Measurements from ENCODE around the gene EDIL3. TPM values are rescaled to one million over a fixed set of nuclear protein-coding genes. Genes with fewer than 3 reads are reported as not detected.

Gene EDIL3
- total and polyA plus RNA-seq, 4 donors, result 8.3 to 66.0 (median 11.0) TPM

DNA sequence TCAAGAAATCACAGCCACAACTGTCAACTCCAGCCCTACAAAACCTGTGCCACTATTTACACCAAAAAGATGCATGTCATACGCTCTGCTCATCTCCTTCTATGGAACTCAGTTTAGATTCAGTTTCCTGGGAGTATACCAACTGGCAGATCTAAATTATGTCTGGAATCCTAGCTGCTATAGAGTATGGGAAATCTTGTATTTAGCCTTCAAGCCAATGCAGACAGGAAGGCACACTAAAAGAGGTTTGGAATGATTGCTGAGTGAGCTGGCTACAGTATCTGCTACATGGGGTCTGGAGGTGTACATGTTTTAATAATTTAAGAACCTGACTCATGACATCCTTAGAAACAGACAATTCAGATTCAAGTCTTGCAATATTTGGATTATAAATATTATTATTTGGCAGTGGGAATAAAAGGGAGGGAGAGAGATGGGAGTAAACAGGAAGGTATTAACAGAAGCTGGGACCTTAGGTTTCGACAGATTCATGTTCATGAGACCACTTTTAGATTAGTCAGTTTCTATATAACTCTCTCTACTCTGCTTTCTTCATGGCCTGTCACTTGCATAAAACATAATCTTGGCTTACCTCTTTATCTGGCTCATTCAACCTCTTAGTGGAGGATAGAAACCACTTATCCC is 485.2 kb downstream of the EDIL3 start:
- Histone ChIP-seq H3K27me3 (ENCODE audit: control insufficient read depth in 3 of 3, insufficient read depth in 3 of 3, low read length in 2 of 3) (no peaks in the 10 kb centered on the region), H3K4me3 (no peak overlapping the region), H3K27ac (ENCODE audit: low read depth in 1 of 2, low read length in 1 of 2) (no peak overlapping the region), H3K36me3 (ENCODE audit: control insufficient read depth in 4 of 4, insufficient read depth in 4 of 4, low read length in 4 of 4) (no peaks in the 10 kb centered on the region), H3K4me1 (ENCODE audit: control insufficient read depth in 5 of 5, insufficient read depth in 5 of 5, low read length in 5 of 5) (no peaks in the 10 kb centered on the region), H3K9ac (ENCODE audit: insufficient read depth in 1 of 2, low read length in 2 of 2) (no peak overlapping the region), H3K9me3 (ENCODE audit: control insufficient read depth in 4 of 4, insufficient read depth in 3 of 4, low read length in 3 of 4) (no peaks in the 10 kb centered on the region)
- 70 to 76% methylated on average over 2 of the region's 2 CpGs for WGBS, 2 donors
- ATAC-seq (ENCODE audit: insufficient read depth, low FRiP score) (no peak), DNase-seq (no peak)
- no peak for TF ChIP-seq CTCF (IDR thresholded peaks at IDR 0.05; ENCODE audit: control extremely low read depth, extremely low read depth)

GRCh38 chr5:83895860-83896259 is 488.8 kb downstream of the EDIL3 start:
- H3K4me1 ChIP-seq (ENCODE audit: control insufficient read depth in 5 of 5, insufficient read depth in 5 of 5, low read length in 5 of 5), result no peaks in the 10 kb centered on the region
- no peak overlapping the region for H3K4me3 ChIP-seq
- ATAC-seq (ENCODE audit: insufficient read depth, low FRiP score), result no peak
- H3K36me3 ChIP-seq (ENCODE audit: control insufficient read depth in 4 of 4, insufficient read depth in 4 of 4, low read length in 4 of 4), result no peaks in the 10 kb centered on the region
- H3K27me3 ChIP-seq (ENCODE audit: control insufficient read depth in 3 of 3, insufficient read depth in 3 of 3, low read length in 2 of 3), result no peaks in the 10 kb centered on the region
- no peak for DNase-seq
- no peaks in the 10 kb centered on the region for H3K9me3 ChIP-seq (ENCODE audit: control insufficient read depth in 4 of 4, insufficient read depth in 3 of 4, low read length in 3 of 4)
- no peak overlapping the region for H3K27ac ChIP-seq (ENCODE audit: low read depth in 1 of 2, low read length in 1 of 2)
- TF ChIP-seq CTCF (IDR thresholded peaks at IDR 0.05; ENCODE audit: control extremely low read depth, extremely low read depth), result no peak
- H3K9ac ChIP-seq (ENCODE audit: insufficient read depth in 1 of 2, low read length in 2 of 2), result no peak overlapping the region
- WGBS, 2 donors, result 95% methylated on average over 2 of the region's 2 CpGs

DNA sequence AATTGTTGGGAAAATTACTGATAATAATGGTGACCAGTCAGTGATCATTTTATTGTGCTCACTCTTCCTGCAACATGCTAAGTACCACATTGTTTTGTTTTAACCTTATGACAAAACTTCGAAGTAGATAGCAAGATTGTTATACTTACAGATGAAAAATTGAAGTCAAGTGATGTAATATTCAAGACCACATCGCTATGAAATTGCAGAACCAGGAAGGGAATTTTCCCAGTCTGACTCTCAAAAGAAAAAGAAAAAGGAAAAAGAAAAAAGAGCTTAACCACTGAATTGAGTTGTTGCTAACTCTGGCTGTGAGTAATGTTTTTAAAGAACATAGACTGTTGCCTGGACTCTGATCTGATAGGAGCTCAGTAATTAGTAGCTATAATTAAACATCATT is 493.4 kb downstream of the EDIL3 start:
- TF ChIP-seq CTCF (IDR thresholded peaks at IDR 0.05; ENCODE audit: control extremely low read depth, extremely low read depth), result no peak
- H3K9ac ChIP-seq (ENCODE audit: insufficient read depth in 1 of 2, low read length in 2 of 2), result no peak overlapping the region
- H3K27ac ChIP-seq (ENCODE audit: low read depth in 1 of 2, low read length in 1 of 2), result no peak overlapping the region
- whole genome bisulfite sequencing, 2 donors, result 40 to 43% methylated on average over 2 of the region's 2 CpGs
- H3K4me1 ChIP-seq (ENCODE audit: control insufficient read depth in 5 of 5, insufficient read depth in 5 of 5, low read length in 5 of 5), result no peaks in the 10 kb centered on the region
- no peak overlapping the region for H3K4me3 ChIP-seq
- H3K36me3 ChIP-seq (ENCODE audit: control insufficient read depth in 4 of 4, insufficient read depth in 4 of 4, low read length in 4 of 4), result no peaks in the 10 kb centered on the region
- DNase-seq (no peak), ATAC-seq (ENCODE audit: insufficient read depth, low FRiP score) (no peak)
- H3K9me3 ChIP-seq (ENCODE audit: control insufficient read depth in 4 of 4, insufficient read depth in 3 of 4, low read length in 3 of 4), result no peaks in the 10 kb centered on the region
- H3K27me3 ChIP-seq (ENCODE audit: control insufficient read depth in 3 of 3, insufficient read depth in 3 of 3, low read length in 2 of 3), result no peaks in the 10 kb centered on the region

Small RNAs within 50 kb of the gene (small RNA-seq; reads per million reads assigned to genes)
- gene RNU6-448P (ENCODE audit: low replicate concordance), result not detected

Data from lung (tissue), 13 donors.